Measurements from ENCODE around the gene IGFL2.
"Not testable (repeated sequence)": the region's sequence is repeated elsewhere in the genome, so short reads cannot be mapped to it uniquely, and the experiment has no call there.

Gene IGFL2

DNA sequence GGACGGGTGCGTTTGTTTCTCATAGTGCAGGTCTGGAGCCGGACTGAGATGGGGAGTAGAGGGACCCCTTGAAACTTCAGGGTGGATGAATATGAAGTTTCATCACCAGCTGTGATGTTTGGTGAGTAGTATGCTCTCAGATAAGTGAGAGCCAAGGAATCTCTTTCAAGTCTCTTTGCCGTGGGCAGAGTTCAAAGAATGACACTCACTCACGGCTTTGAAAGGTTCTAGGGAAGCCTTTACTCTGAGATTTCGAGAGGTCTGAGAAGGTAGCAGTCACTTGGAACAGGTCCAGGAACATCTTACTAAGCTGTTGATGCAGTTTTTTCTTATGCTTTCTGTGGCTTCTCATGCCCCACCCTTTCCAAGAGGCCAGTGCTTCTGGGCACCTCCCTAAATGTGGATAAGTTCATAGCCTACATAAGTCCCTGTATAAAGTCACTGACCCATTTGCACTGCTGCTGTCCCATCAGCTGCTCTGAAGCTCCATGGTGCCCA, at the start of gene IGFL2:
TSS of gene IGFL2 (plus strand) at position 448 of the 498 bp plus-strand sequence. CDS start at position 489, 41 bp downstream.
- no peak for DNase-seq (ENCODE audit: low read depth)

DNA sequence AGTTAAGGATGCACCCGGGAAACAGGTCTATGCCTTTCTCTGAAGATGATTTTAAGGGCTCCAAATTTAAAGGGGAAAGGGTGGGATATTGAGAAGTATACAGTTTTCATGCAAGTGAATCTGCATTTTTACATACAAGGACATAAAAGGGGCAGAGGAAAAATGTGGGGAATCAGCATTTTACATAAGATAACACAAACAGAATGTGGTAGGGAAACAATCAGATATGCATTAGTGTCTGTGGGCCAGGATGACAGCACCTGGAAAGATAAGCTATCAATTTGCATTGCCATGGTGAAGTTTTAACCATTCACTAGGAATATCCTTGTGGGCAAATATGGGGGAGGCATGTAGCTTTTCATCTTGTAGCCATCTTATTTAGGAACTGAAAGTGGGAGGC, 47.7 kb upstream of the IGFL2 start:
- no peak for DNase-seq (ENCODE audit: low read depth)

DNA sequence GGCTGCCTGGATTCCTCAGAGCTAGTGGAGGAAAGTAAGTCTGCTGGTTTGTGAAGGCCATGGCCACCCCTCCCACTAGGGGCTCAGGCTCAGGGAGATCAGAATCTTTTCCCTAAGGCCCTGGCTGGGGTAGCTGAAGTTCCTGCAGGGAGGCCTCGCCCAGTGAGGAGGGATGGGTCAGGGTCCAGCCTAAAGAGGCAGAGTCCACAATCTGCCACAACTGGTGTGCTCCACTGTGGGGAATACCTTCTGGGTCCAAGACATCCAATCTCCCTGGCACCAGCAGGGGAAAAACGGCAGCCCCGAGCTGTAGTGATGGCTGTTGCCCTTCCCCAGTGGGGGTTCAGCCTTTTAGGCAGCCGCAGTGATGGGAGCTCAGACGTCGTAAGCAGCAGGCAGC, 46.7 kb upstream of the IGFL2 start:
- DNase-seq (ENCODE audit: low read depth) = no peak

DNA sequence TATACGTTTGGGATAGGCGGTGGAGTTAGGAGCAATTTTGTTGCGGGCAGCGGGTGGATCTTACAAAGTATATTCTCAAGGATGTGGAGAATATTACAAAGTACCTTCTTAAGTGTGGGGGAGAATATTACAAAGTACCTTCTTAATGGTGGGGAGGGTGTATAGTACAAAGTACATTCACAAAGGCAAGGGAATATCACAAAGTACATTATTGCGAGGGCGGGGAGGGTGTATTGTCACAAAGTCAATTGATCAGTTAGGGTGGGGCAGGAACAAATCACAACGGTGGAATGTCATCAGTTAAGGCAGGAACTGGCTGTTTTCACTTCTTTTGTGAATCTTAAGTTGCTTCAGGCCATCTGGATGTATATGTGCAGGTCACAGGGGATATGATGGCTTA, 45.7 kb upstream of the IGFL2 start:
- DNase-seq (ENCODE audit: low read depth) = not testable (repeated sequence)

DNA sequence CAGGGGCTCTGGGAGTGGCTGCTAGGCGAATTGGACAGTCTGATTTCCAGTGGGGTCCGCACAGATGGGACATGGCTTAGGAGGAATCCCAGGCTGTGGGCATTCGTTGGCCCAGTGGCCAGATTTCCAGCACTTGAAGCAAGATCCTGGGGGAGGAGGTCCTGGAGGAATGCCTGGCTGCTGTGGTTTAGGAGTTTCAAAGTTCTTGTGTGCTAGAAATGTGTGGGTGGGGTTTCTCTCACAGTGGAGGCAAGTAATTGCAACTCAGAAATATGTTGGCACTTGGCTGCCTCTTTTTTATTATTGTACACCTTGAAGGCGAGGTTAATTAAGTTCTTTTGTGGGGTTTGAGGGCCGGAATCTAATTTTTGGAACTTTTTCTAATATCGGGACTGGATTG, 40.7 kb upstream of the IGFL2 start:
- no peak for DNase-seq (ENCODE audit: low read depth)

DNA sequence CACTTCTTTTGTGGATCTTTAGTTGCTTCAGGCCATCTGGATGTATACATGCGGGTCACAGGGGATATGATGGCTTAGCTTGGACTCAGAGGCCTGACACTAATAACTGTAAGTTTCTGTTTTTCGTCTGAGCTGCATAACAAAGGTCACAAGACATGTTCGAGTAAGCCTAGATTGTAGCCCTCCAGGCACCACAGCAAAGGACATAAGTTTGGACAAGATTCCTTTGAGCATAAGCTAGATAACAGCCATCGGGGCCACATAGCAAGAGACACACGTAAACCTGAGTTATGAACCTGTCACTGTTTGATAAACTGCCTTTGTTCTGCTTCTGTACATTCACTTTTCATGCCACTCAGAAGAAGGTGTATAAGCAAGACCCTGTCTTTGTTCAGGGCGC, 38.2 kb upstream of the IGFL2 start:
- DNase-seq (ENCODE audit: low read depth) = no peak

DNA sequence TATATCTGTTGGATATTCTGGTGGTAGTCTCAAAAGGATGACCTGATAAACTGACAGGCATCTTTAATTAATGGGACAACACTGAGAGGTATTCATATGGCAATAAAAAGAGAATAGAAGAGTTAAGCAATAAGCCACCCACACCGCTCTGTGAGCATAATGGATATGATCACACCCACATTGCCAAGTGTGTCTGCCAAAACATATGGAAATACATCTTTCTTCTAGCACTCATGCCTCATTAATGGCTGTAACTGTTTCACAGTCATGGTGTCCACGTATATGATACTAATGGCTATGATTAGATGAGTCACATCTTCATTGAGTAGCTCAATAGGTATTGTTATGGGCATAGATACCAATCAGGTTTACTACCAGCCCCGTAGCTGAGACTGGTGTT, 36.7 kb upstream of the IGFL2 start:
- no peak for DNase-seq (ENCODE audit: low read depth)

DNA sequence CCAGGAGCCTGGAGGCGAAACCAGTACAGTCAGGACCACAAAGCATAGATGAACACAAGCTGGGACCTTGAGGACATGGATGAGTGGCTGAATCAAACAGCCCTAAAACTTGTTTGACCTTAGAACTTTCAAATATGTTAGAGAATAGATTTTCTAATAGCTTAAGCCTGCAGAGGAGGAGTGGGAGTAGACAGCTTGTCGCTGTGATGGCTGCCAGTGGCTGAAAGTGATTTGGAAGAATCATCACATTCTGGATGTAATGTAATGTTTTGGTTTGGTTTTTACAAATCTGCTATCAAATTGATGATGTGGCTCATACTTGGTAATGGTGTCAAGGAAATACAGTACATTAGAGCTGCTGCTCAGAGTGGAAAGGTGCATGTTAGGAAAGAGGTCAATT, 35.5 kb upstream of the IGFL2 start:
- DNase-seq (ENCODE audit: low read depth) = no peak

DNA sequence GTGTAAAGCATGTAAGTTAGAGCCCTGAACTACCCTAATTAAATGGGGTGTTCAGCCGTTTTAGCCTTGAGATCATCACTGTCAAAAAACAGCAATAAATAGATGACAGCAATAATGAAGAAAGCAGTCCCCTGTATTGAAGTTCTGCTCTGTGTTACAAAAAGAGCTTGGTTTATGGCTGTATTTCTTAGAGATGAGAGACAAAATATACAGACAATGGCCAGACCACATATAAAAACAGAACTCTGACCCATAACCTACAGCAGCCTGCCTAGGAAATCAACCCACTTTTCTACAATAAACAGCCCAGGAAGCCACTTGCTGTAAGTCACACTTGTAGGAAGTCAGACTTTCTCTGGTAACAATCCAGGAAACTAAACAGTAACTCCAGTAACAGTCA, 34.3 kb upstream of the IGFL2 start:
- DNase-seq (ENCODE audit: low read depth) = no peak

DNA sequence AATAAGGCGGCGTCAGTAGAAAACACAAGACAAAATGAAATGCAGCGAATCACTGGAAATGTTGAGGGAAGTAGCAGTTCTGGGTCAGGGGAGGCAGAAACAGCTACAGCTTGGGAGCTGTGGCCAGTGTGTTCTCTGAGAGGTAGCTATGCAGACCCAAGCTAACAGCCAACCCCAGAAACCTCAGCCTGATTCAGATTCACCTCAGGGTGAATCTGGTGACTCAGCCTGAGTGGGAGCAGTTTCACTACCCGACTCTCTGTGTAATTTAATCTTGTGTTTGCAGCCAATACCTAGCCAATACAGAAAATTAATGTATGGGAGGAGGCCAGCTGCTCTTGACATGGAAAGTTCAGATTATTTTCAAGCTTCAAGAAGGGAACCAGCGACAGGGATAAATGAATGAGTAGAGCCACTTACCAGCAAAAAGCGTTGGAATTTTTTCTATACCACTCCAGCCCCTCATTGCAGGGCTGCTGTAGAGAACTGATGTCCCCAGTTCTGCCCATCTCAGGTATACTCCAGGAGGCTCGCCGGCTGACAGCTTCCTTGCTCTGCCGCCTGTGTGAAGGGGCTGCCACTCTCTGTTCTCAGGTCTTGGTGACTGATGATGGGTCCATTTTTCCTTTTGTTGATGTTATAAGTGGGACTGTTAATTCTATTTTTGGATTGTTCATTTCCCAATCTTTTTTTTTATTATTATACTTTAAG, 32.5 kb upstream of the IGFL2 start:
- DNase-seq (ENCODE audit: low read depth) = no peak

DNA sequence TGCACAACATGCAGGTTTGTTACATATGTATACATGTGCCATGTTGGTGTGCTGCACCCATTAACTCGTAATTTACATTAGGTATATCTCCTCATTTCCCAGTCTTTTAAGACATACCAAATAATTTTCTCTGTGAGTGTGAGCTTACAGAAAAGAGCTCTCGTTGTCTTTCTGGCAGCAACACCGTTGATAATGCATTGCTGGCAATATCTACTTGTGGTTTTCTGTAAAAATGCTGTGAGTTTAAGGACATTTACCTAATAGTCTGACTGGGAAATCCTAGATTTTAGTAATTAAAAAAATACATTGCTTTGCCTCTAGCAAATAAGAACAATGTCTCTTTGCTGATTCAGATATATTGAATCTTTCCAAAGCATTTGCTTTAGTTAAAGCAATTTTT, 31.9 kb upstream of the IGFL2 start:
- DNase-seq (ENCODE audit: low read depth) = no peak

DNA sequence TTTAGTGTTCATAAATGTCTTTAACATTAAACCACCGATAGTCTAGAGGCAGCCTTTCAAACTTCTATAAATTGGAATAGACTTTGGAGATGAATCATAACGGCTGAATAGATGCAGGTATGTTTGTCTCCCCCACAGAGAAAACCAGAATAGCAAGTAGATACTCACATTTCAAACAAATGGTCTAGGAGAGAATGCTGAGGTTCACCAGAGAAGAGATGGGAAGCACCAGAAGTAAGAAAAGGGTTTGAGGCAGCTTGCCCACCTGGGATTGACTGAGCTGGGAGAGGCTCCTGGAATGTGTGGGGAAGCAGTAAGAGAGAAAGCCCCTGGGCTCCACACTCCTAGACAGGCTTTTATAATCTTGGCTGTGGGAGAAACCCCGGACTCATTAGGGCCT, 29.9 kb upstream of the IGFL2 start:
- no peak for DNase-seq (ENCODE audit: low read depth)

DNA sequence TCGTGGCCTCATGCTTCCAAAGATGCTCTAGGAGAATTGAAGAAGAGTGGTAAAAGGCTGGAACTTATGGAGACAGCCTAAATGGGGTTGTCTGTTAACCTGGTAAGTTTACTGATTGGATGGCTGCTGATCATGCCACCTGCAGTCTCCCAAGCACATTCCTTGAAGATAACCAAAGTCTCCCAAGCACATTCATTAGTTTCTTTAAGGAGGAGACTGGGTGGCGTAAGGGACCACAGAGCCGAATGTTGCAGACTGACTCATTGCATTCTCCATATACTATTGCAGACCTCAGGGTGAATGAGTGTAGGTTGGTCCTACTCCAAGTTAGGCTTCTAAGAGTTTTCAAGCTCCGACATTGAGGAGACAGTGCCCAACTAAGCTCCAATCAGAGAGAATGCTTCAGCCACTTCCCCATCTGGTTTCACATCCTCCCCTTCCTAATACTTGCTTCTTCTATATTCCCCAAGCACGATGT, 23.4 kb upstream of the IGFL2 start, which contains the start of gene IGFL3:
TSS of gene IGFL3 (minus strand) at position 51 of the 478 bp plus-strand sequence. CDS start at position 12, 39 bp downstream.
- no peak for DNase-seq (ENCODE audit: low read depth)

DNA sequence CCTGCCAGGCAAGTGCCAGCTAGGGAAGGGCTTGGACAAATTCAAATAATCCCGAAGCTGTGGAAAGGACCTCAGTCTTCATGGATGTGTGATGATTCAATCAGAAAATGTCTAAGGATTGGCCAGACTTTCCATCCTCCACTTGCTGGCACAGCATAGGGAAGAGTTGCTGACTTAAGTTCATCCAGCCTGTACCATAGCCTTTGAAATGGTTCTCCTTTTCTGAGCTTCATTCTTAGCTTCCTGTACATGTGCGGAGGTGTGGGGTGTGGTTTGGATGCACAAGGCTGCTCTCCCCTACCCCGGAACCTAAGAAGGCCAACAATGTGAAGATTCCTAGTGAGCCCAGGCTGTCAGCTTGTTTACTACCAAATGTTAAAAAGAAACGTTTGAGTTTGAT, 22.6 kb upstream of the IGFL2 start:
- no peak for DNase-seq (ENCODE audit: low read depth)

DNA sequence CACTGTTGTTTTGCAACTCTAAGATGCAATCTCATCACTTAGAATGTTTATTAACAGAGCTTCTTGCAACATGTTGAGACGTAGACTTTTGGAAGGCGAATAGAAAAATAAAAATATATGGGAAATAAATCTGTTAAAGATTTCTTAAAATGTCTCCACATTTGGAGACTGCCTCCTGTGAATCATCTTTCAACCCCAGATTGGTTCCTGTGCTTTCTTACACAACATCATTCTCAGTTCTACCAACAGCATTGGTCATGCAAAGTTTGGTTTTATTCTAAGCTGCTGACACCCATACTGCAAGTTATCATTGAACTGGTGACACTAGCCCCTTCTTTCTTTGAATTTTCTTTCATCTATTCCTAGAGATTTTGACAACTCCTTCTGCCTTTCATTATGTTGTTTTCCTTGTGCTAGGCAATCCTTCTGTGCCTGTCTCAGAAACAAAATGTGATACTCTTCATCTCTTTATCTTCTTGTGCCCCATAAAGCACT, 21.9 kb upstream of the IGFL2 start:
- DNase-seq (ENCODE audit: low read depth) = no peak

DNA sequence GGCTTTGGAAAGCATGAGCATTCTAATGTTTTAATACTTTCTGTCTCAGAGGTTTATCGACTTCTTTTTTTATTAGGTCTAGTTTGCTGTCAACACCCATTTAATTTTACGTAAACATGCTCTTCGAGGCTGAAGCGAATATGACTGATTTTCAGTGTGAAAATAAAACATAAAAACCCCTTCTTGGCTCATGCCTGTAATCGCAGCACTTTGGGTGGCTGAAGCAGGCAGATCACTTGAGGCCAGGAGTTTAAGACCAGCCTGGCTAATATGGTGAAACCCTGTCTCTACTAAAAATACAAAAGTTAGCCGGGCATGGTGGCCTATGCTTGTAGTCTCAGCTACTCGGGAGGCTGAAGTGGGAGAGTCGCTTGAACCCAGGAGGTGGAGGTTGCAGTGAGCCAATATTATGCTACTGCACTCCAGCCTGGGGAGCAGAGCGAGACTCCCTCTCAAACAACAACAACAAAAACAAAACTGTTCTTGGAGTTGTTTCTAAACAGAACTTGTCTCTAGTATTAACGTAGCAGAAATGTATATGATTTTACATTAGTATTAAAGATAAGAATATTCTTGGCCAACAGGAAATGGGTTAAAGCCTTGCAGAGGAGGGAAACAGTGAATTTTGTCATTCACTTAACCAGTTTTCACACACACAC, 16.4 kb upstream of the IGFL2 start:
- DNase-seq (ENCODE audit: low read depth) = no peak

DNA sequence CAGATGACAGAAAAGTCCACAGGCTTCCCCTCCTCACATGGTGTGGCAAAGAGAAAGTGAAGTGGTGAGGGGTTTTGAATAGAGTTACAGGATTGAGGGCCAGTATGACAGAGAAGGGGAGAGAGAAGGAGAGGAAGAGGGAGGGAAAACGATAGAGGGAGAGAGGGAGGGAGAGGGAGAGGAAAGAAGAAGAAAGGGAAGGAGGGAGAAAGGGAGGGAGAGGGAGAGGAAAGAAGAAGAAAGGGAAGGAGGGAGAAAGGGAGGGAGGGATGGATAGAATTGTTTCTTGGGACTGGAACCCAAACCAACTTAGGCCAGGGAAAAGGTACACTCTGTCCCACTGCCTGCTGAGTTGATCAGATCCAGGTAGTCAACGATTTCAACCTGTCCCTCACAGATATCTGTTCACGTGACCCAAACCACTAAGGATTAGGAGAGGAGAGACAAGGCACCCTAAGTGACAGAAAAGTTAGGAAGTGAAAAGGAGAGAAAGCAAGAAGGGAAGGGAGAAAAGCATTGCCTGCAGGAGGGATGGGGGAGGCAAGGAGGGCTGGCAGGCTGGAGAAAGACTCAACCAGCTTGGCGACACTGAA, 15.4 kb upstream of the IGFL2 start:
- DNase-seq (ENCODE audit: low read depth) = no peak

DNA sequence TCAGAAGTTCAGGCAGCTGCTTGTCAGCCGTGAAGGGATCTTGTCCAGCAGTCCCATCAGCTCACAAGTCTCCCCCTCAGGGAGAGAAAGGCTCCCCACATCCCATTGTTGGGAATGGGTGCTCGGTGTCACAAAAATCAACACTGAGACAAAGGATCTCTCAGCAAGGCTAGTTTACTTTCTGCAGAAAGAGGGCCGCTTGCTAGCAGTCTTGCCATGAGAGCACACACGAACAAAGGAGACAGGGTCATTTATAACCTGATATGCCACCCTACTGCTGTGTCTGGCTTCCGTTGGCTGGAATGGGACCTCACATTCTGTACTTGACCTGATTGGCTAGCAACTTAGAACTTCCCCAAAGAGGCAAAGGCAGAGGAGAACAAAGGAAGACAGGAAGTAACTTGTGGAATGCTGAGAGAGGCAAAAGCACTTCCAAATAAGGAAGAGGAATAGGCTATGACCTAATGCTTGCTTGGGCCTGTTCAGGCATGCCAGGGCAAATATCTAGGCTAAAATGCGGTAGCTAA, 14.9 kb upstream of the IGFL2 start:
- DNase-seq (ENCODE audit: low read depth) = no peak

DNA sequence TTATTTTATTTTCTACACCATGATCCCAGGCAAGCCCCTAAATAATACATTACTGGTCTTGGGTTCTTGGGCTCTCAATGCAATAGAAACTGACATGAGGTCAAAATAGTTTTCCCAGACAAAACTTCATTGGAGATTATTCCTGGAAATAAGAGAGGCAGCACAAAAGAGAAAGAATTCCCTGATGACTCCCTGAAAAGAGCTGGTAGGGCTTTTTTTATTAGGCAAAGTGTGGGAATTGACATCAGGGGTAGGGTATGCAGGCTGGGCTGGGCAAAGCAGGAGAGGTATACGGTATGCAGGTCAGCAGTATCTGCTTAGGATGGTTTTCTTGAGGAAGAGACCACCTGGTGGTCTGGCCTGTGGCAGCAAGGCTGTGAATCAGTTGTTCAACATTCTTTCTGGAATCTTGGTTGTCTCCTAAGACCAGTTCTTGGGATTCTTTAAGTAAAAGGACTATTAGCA, 14.2 kb upstream of the IGFL2 start:
- DNase-seq (ENCODE audit: low read depth) = no peak

DNA sequence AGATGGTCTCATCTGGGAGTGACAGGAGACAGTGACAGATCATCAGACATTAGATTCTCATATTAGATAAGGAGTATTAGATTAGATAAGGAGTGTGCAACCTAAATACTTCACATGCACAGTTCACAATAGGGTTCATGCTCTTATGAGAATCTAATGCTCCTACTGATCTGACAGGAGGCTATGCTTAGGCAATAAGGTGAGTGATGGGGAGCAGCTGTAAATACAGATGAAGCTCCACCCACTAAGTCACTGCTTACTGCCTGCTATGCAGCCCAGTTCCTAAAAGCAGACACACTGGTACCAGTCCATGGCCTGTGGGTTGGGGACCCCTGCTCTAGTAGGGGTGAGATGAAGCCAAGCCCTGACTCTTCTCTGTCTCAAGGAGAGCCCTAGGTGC, 13.5 kb upstream of the IGFL2 start:
- DNase-seq (ENCODE audit: low read depth) = no peak

DNA sequence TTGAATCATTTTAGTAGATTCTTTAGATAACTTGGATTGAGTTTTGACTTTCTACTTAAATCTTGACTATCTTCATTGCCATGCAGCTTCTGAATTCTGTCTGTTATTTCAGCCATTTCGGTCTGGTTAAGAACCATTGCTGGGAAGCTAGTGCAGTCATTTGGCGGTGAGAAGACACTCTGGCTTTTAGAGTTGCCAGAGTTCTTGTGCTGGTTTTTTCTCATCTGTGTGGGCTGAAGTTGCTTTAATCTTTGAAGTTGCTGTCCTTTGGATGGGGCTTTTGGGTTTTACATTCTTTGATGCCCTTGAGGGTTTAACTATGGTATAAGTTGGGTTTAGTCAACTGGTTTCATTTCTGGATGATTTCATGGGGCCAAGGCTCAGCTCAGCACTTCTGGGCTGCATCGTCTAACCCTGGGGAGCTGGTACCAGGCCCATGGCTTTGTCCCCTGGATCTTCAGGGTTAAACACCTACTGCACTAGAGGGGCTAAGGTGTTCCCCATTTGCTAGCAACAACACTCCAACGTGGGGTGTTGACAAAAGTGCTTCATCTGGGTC, 10.0 kb upstream of the IGFL2 start:
- no peak for DNase-seq (ENCODE audit: low read depth)

DNA sequence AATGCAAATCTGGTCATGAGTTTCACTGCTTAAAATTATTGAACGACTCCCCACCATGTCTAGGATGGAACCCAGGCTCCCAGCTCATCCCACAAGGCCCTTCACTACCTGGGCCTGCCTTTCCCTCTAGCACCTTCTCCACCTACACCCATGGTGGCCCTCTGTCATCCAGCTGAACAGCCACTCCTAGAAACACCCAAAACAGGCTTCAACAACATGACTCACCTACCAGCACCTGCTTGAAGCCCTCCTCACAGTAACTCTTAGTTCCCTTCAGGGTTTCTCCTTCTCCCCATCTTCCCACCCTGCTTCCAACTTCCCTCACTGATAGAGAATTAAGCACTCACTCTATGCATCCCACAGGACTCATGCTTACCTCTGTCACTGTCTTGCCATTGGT, 6.6 kb upstream of the IGFL2 start:
- no peak for DNase-seq (ENCODE audit: low read depth)
